ENCODE measurements around the gene HCK.

- TF ChIP-seq CTCF (IDR thresholded peaks at IDR 0.05; ENCODE audit: insufficient read depth, low read depth, low read length): no peak
- TF ChIP-seq EZH2 (IDR thresholded peaks at IDR 0.05; ENCODE audit: insufficient read depth, low read length): no peak
Measured at GRCh38 chr20:32123088-32123487, 71.0 kb downstream of the HCK start.
